Glomerular endothelial cell (primary cell): ENCODE data around the gene BAIAP2. TPM values are rescaled to one million over a fixed set of nuclear protein-coding genes. Genes with fewer than 3 reads are reported as not detected.

Source experiments
- DNase-seq: peaks from one replicate; pipeline ENCODE4 v3.0.0-alpha.2; 2011; ENCODE audit warnings: low read depth, low spot score; ENCODE audit errors: extremely low read depth
- total RNA-seq: library from RNA; depleted of rRNA; stranded (reverse); fragments of >200 nt; gene quantifications from 2 replicates; pipeline ENCODE4 v1.2.3, GENCODE V29; 2015

BAIAP2 gene
- total RNA-seq, 1 donor from 2014 or later: 30.6 TPM

GRCh38 chr17:81049372-81049911 is 14.5 kb downstream of the BAIAP2 start:
- DNase-seq: no peak

- no peak for DNase-seq
Measured at GRCh38 chr17:81049973-81050551, 15.1 kb downstream of the BAIAP2 start.

- no peak for DNase-seq
Measured at GRCh38 chr17:81050645-81051625, 16.0 kb downstream of the BAIAP2 start.

- DNase-seq: no peak
Measured at GRCh38 chr17:81052199-81052997, 17.4 kb downstream of the BAIAP2 start.

GRCh38 chr17:81053041-81053970 is 18.4 kb downstream of the BAIAP2 start:
- DNase-seq: no peak

- DNase-seq: no peak
Measured at GRCh38 chr17:81054308-81054707, 19.4 kb downstream of the BAIAP2 start.

- DNase-seq: no peak
Measured at GRCh38 chr17:81054881-81055370, 20.0 kb downstream of the BAIAP2 start.

- DNase-seq: no peak
Measured at GRCh38 chr17:81056312-81056711, 21.4 kb downstream of the BAIAP2 start.

GRCh38 chr17:81057079-81057730 is 22.3 kb downstream of the BAIAP2 start:
- no peak for DNase-seq

GRCh38 chr17:81057777-81058176 is 22.8 kb downstream of the BAIAP2 start:
- DNase-seq: no peak

GRCh38 chr17:81058263-81058871 is 23.4 kb downstream of the BAIAP2 start:
- DNase-seq: no peak

GRCh38 chr17:81059026-81059425 is 24.1 kb downstream of the BAIAP2 start:
- no peak for DNase-seq

GRCh38 chr17:81060416-81060815 is 25.5 kb downstream of the BAIAP2 start:
- DNase-seq: no peak

- no peak for DNase-seq
Measured at GRCh38 chr17:81061027-81061735, 26.2 kb downstream of the BAIAP2 start.

GRCh38 chr17:81062014-81062780 is 27.2 kb downstream of the BAIAP2 start:
- DNase-seq: no peak

- no peak for DNase-seq
Measured at GRCh38 chr17:81063106-81064093, 28.4 kb downstream of the BAIAP2 start.
